K562 (cell line): ENCODE data around the gene FGF21. TPM values are rescaled to one million over a fixed set of nuclear protein-coding genes. Genes with fewer than 3 reads are reported as not detected.

Source experiments
- POLR2A ChIP-seq: fragments of 450-650 bp; conservative IDR thresholded peaks from 2 replicates; pipeline ENCODE4 v1.6.1; 2016
- RBBP5 ChIP-seq: fragments of 200-600 bp; sonication (generic); IDR thresholded peaks from 2 replicates; pipeline ENCODE4 v1.6.1; 2012; ENCODE audit warnings: borderline replicate concordance, mild to moderate bottlenecking, low read length, control low read depth, inconsistent platforms; ENCODE audit not compliant: insufficient read depth, poor library complexity, severe bottlenecking
- polyA plus RNA-seq, 8 experiments: library from polyadenylated mRNA; depleted of rRNA in 4 of 8; stranded (reverse) in 5 of 8; unstranded in 3 of 8; fragments of >200 nt; fragmentation: Nextera tagmentation in 2 of 8; fragmentation: Illumina TruSeq in 1 of 8; extraction: Ambion mirVana in 2 of 8; extraction: Trizol in 1 of 8; gene quantifications; 2 replicates each; pipeline versions ENCODE4 v1.2.1 to v1.2.3, GENCODE V29; 2011 to 2014; ENCODE audit warnings: inconsistent platforms in 1 of 8, missing spikeins in 1 of 8
- total RNA-seq, 7 experiments: library from RNA; depleted of rRNA in 6 of 7; stranded (reverse); fragments of >200 nt in 6 of 7; fragmentation: Illumina TruSeq in 2 of 7; extraction: Trizol in 2 of 7; gene quantifications; 2 replicates each; pipeline versions ENCODE4 v1.2.1 to v1.2.3, GENCODE V29; 2011 to 2021; ENCODE audit warnings: low replicate concordance in 1 of 7
- TF ChIP-seq, protein P1 (sequence below), 2 experiments: fragments of 450-650 bp in 1 of 2; sonication (generic) in 1 of 2; formaldehyde crosslinking in 1 of 2; IDR thresholded peaks; 2 replicates each; pipeline versions ENCODE4 v1.7.1 to v1.9.0; 2016 to 2022; ENCODE audit warnings: inconsistent platforms in 1 of 2, mild to moderate bottlenecking in 1 of 2, missing genetic modification reagents in 1 of 2

The FGF21 gene
- total and polyA plus RNA-seq, 9 of the 15 experiments (the other 6 are each of a cell fraction or from before 2014, with no cell fraction given): 0.04 to 0.77 (median 0.09) TPM; not detected in 6

DNA sequence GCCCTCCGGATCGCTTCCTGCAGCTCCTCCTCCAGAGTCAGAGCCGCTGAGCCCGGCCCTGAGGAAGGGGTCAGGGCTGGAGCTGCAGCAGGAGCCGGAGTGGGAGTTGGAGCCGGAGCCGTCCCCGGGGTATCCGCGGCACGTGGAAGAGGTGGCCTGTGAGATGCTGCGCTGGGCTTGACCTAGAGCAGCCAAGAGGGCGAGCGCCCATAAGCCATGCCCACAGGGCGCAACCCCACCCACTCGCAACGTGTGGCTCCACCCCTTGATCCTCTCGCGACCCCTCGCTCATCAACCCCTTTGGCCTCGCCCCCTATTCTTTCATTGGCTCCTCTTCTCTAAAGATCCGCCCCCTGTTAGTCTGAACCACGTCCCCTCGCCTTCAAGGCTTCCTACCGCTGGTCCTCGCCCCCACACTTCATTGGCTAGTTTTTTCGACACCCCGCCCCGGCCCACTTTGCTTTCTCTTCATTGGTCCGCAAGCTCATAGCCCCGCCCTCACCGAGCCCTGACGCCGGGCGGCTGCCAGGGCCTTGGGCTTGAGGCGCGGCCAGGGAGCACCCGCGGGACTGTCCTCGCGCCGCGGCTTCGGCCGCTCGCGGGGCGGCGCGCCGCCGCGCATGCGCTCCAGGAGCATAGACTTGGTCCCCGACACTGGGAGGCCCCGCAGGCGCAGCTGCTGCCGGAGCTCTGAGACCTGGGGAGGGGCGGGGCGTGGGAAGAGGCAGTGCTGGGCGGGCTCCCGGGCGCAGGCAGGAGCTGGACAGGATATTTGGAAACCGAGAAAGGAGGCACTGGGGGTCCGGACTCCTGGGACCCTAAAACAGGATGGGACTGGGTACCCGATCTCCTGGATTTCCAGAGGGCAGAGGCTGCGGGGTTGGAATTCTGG, 41.2 kb upstream of the FGF21 start (continued):
- peak; percentile 66 for TF ChIP-seq RBBP5
- TF ChIP-seq POLR2A: peak; percentile 39; the same call in 1 of the 2 replicates
- TF ChIP-seq, protein P1, sequence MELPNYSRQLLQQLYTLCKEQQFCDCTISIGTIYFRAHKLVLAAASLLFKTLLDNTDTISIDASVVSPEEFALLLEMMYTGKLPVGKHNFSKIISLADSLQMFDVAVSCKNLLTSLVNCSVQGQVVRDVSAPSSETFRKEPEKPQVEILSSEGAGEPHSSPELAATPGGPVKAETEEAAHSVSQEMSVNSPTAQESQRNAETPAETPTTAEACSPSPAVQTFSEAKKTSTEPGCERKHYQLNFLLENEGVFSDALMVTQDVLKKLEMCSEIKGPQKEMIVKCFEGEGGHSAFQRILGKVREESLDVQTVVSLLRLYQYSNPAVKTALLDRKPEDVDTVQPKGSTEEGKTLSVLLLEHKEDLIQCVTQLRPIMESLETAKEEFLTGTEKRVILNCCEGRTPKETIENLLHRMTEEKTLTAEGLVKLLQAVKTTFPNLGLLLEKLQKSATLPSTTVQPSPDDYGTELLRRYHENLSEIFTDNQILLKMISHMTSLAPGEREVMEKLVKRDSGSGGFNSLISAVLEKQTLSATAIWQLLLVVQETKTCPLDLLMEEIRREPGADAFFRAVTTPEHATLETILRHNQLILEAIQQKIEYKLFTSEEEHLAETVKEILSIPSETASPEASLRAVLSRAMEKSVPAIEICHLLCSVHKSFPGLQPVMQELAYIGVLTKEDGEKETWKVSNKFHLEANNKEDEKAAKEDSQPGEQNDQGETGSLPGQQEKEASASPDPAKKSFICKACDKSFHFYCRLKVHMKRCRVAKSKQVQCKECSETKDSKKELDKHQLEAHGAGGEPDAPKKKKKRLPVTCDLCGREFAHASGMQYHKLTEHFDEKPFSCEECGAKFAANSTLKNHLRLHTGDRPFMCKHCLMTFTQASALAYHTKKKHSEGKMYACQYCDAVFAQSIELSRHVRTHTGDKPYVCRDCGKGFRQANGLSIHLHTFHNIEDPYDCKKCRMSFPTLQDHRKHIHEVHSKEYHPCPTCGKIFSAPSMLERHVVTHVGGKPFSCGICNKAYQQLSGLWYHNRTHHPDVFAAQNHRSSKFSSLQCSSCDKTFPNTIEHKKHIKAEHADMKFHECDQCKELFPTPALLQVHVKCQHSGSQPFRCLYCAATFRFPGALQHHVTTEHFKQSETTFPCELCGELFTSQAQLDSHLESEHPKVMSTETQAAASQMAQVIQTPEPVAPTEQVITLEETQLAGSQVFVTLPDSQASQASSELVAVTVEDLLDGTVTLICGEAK (IDR thresholded peaks at IDR 0.05): 0 out of 2 replicates have a peak, but pooled peaks have one; percentile 38
- TF ChIP-seq, protein P1 (CRISPR knock-in tag; IDR thresholded peaks at IDR 0.05): no peak
- TF ChIP-seq, all 486 proteins: peak for 74
